ENCODE results near the gene PHACTR2. TPM values are rescaled to one million over a fixed set of nuclear protein-coding genes. Genes with fewer than 3 reads are reported as not detected.
"Not testable (repeated sequence)": the region's sequence is repeated elsewhere in the genome, so short reads cannot be mapped to it uniquely, and the experiment has no call there.

Gene PHACTR2
- total RNA-seq, 4 donors from 2014 or later = 95.0 to 127 (median 111) TPM

DNA sequence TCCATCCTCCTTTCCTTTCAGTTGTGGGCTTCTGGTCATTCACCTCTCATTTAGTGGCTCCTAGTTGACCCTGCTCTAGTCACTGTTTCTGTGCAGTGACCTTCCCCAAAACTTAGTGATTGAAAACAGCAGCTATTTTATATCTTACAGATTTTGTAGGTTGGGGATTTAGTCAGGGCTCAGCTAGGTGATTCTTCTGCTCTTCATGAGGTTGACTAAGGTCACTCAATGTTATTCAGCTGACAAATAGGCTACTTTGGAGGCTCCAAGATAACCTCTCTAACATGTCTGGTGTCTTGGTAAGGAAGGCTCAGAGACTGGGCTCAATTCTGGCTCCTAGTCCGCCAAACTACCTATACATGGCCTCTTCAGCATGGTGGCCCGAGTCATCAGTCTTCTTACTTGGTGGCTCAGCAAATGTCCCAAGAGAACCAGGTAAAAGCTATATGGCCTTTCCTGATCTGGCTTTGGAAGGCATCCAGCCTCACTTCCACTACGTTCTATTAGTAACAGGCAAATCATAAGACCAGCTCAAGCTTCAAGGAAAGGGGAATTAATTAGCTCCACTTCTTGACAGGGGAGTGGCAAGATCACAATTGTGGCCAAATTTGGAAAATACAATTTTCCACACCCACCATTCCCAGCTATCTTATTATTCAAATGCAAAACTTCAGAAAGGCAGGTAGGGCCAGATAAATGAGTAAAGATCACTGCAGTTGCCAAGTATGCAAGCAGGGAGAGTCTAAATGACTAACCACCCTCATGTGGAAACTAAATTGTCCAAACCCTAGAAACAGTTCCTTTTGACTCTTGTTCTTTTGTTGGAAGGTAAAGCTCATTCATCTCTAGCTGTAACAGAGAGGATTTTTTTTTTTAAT lies 114.9 kb downstream of the PHACTR2 start:
- DNase-seq = no peak
- Histone ChIP-seq H3K4me3 (replicated peaks in 1 of 3) (no peak overlapping the region), H3K9me3 (no peaks in the 10 kb centered on the region), H3K36me3 (peaks cover 6 to 10% of the 10 kb centered on the region in 2 donors), H3K27me3 (no peaks in the 10 kb centered on the region), H3K27ac (no peak overlapping the region), H3K4me1 (no peaks in the 10 kb centered on the region)
- intact Hi-C loops (cut with DNase I) = no loop called here
- 77 to 98% methylated on average over 3 of the region's 3 CpGs for WGBS, 2 donors
- TF ChIP-seq, protein P1, sequence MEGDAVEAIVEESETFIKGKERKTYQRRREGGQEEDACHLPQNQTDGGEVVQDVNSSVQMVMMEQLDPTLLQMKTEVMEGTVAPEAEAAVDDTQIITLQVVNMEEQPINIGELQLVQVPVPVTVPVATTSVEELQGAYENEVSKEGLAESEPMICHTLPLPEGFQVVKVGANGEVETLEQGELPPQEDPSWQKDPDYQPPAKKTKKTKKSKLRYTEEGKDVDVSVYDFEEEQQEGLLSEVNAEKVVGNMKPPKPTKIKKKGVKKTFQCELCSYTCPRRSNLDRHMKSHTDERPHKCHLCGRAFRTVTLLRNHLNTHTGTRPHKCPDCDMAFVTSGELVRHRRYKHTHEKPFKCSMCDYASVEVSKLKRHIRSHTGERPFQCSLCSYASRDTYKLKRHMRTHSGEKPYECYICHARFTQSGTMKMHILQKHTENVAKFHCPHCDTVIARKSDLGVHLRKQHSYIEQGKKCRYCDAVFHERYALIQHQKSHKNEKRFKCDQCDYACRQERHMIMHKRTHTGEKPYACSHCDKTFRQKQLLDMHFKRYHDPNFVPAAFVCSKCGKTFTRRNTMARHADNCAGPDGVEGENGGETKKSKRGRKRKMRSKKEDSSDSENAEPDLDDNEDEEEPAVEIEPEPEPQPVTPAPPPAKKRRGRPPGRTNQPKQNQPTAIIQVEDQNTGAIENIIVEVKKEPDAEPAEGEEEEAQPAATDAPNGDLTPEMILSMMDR (IDR thresholded peaks at IDR 0.05) = no peak
- TF ChIP-seq POLR2A (IDR thresholded peaks at IDR 0.05) = no peak

DNA sequence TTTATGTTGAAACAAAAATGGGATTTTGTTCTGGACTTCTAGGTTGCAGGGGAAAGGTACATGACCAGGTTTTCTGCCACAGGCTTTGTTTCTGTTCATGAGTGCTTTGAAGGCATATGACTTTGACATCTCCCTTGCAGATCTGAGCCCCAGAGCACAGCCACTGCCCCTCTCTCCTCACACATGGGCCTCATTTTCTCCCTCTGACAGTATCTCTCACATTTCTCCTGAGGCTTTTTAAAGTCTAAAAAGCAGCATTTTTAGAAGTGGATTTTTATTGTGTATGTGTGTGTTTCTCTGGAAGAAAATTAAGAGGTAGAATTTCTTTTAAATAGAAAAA lies 115.5 kb downstream of the PHACTR2 start:
- TF ChIP-seq, protein P1 (IDR thresholded peaks at IDR 0.05) = no peak
- no peak for TF ChIP-seq POLR2A (IDR thresholded peaks at IDR 0.05)
- H3K27ac ChIP-seq = no peak overlapping the region
- peaks cover 6 to 10% of the 10 kb centered on the region in 2 donors for H3K36me3 ChIP-seq
- intact Hi-C loops (cut with DNase I) = no loop called here
- no peak overlapping the region for H3K4me3 ChIP-seq (replicated peaks in 1 of 3)
- H3K9me3 ChIP-seq = no peaks in the 10 kb centered on the region
- H3K27me3 ChIP-seq = no peaks in the 10 kb centered on the region
- DNase-seq = no peak
- H3K4me1 ChIP-seq = no peaks in the 10 kb centered on the region

- DNase-seq, H3K36me3 ChIP-seq: not testable (repeated sequence)
Measured at GRCh38 chr6:143796551-143796950, 118.8 kb downstream of the PHACTR2 start.

DNA sequence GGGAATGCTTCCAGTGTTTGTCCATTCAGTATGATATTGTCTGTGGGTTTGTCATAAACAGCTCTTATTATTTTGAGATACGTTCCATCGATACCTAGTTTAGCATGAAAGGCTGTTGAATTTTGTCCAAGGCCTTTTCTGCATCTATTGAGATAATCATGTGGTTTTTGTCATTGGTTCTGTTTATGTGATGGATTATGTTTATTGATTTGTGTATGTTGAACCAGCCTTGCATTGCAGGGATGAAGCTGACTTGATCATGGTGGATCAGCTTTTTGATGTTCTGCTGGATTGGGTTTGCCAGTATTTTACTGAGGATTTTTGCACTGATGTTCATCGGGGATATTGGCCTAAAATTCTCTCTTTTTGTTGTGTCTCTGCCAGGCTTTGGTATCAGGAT lies 120.7 kb downstream of the PHACTR2 start:
- H3K27ac ChIP-seq; intact Hi-C loops (cut with DNase I); H3K27me3 ChIP-seq; H3K9me3 ChIP-seq; H3K4me1 ChIP-seq; DNase-seq; H3K36me3 ChIP-seq; H3K4me3 ChIP-seq (replicated peaks in 1 of 3): not testable (repeated sequence)
- WGBS, 2 donors = 98% methylated on average over 3 of the region's 3 CpGs

More at GRCh38 chr6:143796551-143796950, 118.8 kb downstream of the PHACTR2 start:
- H3K4me1 ChIP-seq; intact Hi-C loops (cut with DNase I); H3K4me3 ChIP-seq (replicated peaks in 1 of 3); H3K27ac ChIP-seq; H3K9me3 ChIP-seq; H3K27me3 ChIP-seq: not testable (repeated sequence)
- WGBS, 2 donors = 95 to 100% methylated on average over 2 of the region's 2 CpGs

GRCh38 chr6:143802833-143803565 lies 125.2 kb downstream of the PHACTR2 start:
- no peaks in the 10 kb centered on the region for H3K4me1 ChIP-seq
- WGBS, 2 donors = 97% methylated on average over 8 of the region's 8 CpGs
- no peak for DNase-seq
- no peaks in the 10 kb centered on the region for H3K9me3 ChIP-seq
- TF ChIP-seq, protein P1 (IDR thresholded peaks at IDR 0.05) = no peak
- no peak for TF ChIP-seq POLR2A (IDR thresholded peaks at IDR 0.05)
- intact Hi-C loops (cut with DNase I) = no loop called here
- no peak overlapping the region for H3K4me3 ChIP-seq (replicated peaks in 1 of 3)
- peaks cover 0 to 4% of the 10 kb centered on the region in 2 donors for H3K36me3 ChIP-seq
- no peaks in the 10 kb centered on the region for H3K27me3 ChIP-seq
- H3K27ac ChIP-seq = no peak overlapping the region

Data from thyroid gland (tissue), 4 donors.